Central memory CD4-positive, alpha-beta T cell (primary cell): Measurements from ENCODE around the gene SERHL2.
A peak's percentile ranks its signal among the peaks of the same experiment; 100 is the strongest.
"Not testable (repeated sequence)": the region's sequence is repeated elsewhere in the genome, so short reads cannot be mapped to it uniquely, and the experiment has no call there.

Source experiments
- DNase-seq: peaks from one replicate; pipeline ENCODE4 v3.0.0; 2022

The SERHL2 gene

DNA sequence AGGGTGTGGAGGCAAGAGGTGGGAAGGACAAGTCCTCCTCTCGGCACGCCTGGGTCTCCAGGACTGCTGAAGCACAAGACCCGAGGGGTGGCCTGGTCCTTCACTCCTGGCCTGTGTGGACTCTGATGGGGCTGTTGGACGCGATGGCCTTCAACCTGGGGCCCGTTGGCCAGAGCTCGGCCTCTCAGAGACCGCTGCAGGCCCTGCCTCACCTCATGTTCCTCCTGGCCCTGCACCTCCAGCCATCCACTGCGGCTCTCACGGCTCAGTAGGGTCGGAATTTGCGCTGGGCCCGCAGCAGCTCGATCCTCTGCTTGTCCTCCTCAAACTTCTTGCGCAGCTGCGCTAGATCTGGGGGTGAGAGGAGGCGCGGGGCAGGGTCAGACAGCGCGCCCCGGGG is 20.7 kb downstream of the SERHL2 start:
- DNase-seq = not testable (repeated sequence)

DNA sequence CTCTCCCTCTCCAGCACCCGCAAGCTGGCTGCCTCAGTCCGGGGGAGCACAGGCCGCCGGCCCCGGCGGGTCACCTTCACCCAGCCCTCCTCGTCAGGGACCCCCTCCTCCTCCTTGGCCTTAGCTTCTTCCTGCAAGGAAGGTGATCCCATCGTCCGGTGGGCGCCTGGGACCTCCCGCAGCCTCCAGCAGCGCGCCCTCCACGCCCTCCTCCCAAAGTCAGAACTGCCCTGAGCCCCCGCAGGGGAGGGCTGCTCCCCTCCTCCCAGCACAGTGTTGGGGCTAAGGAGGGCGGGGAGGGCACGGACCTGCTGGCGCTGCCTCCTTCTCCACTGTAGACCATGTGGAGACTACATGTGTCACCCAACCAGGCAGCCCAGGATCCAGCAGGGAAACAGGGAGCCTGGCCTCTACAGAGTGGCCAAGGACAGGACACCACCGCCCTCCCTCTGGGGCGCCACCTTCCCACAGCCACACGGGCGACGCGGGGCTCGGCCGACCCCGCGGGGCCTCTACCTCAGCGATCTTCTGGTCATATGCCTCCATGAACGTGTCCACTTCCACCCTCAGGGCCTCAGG is 22.3 kb downstream of the SERHL2 start:
- DNase-seq = not testable (repeated sequence)

DNA sequence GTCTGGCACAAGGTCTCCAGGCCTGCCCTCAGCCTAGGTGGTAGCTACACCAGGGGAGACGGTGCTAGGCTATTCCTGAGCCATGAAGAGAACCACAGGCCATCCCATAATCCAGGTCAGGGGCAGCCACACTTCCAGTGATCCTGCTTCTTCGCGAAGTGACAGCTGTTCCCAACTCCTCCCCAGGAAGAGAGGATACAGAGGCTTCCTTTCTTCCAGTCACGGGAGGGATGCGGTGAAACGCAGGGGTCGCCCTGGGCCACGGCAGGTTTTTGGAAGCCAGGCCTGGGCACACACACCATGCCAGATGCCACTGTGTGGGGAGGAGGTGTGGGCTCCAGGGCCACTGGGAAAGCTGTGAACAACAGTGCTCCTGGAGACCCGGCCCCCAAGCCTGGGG is 23.4 kb downstream of the SERHL2 start:
- DNase-seq = not testable (repeated sequence)

DNA sequence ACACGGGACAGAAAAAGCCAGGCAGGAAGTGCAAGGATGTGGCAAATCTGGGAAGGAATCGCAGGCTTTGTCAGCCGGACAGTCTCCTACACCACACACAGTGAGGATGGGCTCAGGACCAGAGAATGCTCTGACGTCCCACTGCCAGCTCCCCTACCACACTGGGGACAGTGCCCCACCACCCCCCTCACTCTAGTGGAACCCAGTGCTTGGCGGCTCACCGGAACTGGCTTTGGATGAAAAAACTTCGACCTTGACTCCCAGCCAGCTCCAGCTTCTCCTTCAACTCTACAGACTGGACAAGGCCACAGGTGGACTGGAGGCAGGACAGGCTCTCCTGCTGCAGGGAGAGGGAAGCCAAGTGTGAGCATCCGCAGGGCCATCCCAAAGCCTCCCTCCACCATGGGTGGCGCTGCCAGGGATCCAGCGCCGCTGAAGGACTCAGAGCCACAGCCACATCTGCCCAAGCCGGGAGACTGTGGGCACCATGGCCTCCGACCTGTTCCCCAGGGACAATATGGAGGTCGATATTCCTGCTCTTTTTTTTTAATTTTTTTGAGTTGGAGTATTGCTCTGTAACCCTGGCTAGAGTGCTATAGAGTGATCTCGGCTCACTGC is 24.0 kb downstream of the SERHL2 start:
- DNase-seq = no peak

DNA sequence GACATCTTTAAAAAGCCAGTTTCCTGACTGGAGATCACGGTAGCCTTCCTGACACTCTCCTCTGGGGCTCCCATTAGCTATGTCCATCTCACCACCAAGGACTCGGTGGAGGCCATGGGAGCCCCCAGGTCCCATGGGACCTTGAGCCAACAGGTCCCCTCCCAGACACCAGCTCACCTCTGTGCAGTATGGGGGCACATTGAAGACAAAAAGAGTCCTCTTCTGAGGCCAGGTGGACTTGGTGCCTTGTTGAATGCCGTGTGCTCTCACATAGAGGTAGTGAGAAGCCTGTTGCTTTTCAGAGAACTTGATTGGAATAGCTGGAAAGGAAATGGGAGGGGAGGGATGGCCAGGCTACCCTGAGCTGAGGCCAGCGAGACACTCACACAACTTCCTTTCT is 26.3 kb downstream of the SERHL2 start:
- not testable (repeated sequence) for DNase-seq

DNA sequence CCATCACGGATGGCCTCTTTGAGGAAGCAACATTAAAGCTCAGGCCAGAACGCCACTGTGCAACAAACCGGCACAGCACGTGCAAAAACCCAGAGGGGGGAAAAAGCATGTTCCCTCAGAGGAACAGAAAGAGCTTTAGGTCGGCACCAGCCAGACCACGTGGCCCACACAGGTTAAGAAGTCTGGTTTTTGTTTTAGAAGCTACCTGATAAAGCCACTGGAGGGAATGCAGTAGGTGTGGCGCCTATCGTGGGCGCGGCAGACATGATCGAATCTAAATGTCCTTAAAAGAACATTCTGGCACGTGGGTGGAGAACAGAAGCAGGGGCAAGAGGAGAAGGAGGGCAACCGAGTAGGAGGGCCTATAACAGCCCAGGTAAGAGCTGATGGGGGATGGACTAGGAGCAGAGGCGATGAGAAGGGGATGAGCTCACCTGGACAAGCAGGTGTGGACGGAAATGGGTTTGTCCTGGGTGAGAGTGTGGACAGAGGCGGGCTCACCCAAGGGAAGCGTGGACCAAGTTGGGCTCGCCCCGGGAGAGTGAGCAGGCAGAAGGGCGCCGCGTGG is 27.5 kb downstream of the SERHL2 start:
- not testable (repeated sequence) for DNase-seq

DNA sequence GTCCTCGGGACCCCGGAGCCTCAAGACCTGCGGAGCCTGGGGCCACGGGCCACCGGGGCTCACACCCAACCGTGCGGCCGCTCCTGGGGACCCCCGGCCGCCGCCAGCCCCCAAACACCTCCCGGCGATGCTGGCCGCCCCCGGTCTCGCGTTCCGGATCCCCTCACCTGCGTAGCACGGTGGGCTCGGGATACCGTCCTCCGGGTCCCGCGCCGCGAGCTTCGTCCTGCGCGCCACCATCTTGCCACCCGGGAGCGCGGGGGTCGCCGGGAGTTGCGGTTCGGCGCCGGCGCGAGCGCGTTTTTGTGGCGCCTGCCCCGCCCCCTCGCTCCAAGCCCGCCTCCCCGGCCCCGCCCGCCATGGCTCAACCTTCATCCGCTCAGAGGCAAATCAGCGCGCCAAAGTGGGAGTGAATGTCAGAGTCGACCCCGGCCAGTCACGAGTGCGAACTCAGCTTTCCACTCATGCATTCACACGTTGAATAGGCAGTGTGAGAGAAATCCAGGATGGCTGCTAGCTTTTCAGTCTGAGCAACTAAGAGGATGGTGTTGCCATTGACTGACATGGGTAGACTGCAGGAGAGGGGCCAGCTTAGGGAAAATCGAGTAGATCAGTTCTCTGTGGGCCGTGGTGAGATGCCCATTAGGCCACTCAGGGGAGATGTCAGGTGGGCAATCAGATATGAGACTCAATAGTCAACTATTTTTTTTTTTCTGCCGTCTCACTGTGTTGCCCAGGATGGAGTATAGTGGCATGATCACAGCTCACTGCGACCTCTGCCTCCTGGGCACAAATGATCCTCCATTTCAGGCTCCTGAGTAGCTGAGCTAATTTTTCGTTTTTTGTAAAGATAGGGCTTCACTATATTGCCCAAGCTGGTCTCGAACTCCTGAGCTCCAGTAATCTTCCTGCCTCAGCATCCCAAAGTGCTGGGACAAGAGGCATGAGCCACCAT is 28.3 kb downstream of the SERHL2 start:
- peak; percentile 76 for DNase-seq

DNA sequence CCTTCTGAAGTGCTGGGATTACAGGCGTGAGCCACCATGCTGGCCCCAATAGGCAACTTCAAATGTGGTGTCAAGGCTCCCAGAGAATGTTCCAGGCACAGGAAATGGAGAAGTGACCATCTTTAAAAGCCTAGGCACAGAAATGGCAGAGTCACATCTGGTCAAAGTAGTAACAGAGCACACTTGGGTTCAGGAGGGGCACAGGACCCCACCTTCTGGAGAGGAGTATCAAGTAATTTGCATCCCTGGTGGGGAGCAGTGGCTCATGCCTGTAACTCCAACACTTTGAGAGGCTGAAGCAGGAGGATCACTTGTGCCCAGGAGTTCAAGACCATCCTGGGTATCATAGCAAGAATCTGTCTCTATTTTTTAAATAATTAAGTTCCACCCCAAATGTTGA is 29.2 kb downstream of the SERHL2 start:
- no peak for DNase-seq

DNA sequence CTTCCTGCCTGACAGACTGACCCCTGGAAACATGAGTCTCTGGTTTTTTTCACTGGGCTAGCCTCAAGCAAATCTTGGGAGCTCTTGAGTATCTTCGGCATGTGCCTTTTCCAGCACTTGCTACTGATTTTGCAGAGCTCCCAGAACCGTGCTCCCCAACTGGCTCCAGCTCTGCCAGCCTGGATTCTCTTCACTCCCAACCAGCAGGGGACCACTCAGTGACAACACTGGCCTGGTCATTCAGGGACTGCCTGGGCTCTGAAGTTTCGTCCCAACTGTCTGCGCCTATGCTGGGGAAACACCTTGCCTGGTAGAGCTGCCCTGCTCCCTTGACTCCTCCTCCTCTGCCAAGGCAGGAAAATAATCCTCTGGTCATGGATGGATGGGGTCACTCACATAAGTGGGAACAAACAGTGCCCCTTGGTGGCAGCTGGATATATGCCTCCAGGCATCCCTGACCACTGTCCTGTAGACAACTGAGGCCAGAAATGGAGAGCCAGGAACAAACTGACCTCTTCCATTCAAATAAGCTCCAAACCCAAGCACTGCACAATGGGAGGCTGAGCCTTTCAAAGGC is 30.7 kb downstream of the SERHL2 start:
- no peak for DNase-seq

DNA sequence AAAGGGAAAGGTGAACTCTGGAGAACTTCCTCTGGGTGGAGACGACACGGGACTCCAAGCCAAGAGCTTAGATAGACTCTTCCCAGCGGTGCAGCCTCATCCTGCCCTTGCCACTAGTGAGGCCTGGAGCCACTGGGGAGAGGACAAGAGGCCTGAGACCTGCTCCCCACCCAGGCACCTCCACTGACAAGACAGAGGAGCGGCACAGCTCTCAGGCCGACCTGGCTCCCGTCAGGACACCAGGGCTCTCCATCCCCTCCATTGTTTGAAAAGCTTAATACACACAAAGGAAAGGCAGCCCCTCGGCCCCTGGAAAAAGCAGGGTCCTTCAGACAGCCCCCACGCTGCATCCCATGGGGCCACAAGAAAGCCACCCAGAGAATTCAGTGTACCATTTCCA is 31.3 kb downstream of the SERHL2 start:
- no peak for DNase-seq

DNA sequence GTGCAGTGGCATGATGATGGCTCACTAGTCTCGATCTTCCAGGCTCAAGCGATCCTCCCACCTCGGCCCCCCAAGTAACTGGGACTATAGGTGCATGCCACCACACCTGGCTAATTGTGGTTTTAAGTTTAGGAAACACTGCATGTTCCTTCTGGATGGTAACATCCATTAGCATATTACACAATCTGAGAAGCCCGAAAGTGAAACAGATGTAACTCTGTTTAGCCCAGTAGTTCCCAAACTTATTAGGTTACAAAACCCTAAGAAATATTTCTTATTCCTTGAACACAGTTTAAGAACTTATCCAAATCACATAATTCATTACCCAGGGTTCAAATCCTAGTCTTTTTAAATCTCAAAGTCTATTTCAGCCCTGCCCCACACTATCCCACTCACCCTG is 32.6 kb downstream of the SERHL2 start:
- no peak for DNase-seq

DNA sequence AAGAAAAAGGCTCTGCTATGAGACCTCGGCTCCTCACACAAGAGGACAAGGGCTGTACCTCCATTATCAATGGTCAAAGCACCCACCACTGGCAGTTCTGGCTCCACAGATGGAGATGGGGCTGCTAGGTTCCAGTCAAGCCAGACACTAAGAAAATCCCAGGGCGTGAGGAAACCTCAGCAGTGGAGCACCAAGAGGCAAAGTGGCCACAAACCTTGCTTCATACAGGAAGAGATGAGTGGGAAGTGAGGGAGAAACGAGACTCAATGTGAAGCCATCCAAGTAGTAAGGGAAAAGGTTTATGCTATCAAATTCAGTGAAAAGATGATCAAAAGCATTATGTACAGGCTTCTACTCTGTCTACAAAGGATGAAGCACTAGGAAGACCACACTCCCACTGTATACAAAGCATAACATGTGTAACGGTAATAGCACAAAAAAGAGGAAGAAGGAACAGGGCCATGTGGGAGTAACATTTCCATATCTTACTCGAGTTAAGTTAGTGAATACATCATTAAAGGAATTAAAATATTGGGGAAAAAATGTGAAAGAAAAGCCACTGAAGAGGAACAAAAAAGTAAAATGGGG is 33.9 kb downstream of the SERHL2 start:
- DNase-seq = no peak

DNA sequence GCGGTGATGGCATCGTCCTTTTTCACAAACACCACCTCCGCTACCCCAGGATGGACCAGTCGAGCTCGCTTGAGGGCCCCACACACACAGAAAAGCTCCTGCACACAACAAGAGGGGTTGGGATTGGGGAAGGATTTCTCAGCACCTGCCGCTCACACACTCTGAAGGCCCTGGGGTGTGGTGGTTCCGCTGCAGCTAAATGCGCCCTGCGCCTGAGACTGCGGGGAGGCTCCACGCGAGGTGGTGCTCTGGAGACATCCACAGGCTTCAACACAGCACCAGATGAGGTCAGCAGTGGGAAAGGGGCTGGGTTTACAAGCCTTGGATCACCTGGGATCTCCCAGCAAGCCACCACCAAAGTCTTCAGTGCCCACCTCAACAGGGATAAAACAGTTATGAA is 38.2 kb downstream of the SERHL2 start:
- no peak for DNase-seq

DNA sequence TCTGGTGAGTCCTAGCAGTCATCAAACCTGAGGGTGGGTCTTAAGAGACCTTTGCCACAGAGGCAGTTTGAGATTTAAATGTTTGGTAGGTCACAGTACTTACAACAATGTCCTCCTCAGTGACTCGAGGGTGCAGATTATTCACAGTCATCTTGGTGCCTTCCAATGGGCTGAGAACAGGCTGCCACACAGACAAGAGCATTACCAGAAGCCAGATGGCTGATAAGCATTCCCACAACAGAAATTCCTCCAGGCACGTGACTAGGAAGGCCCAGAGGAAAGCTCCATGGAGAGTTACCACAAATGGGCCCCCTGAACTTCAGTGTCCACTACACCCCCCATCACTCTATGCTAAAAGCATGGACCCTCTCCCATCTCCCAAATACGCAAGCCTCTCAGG is 41.7 kb downstream of the SERHL2 start:
- DNase-seq = no peak

DNA sequence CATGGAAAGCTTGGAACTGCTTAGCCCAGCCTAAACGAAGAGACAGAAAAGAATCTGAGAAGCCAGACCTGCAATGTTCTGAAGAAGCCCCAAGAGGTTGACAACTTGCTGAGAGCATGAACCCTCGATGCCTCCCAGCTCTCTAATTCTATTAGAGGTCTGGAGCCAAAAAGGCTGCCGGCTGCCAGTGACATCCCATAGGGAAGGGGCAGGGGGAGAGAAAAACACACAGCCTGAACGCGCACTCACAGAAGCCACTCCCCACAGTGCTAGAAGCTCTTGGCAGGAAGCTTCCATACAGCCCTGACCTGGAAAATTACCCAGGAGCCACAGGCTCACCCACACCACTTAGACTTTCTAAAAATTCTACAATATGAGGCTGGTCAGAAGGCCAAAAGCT is 42.6 kb downstream of the SERHL2 start:
- no peak for DNase-seq

DNA sequence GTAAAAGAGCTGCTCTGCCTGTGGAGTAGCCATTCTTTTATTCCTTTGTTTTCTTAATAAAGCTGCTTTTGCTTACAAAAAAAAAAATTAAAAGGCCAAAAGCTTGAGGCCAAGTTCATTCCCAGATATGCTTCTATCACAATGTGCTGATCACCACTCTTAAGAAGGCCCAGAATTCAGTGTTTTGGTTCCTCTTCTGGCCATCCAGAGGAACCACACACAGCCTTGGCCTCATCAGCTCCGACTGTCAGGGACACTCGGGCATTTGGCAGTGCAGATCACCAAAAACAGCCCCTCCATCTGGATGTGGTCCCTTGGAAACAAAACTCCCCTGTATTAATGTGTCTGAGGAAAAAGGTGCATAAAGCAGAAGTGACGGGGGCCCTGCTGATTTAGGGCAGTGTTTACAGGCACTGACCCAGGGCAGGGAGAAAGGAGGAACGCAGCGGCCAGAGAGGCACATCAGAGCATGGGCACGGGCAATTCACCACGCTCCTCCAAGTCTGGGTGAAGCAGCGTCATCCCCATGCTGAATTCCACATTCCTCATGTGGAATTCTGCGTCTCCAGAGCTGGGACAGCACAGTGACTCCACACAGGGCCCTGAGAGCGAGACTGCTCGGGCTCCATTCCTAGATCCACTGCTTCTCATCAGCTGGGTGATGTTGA is 43.2 kb downstream of the SERHL2 start:
- no peak for DNase-seq

DNA sequence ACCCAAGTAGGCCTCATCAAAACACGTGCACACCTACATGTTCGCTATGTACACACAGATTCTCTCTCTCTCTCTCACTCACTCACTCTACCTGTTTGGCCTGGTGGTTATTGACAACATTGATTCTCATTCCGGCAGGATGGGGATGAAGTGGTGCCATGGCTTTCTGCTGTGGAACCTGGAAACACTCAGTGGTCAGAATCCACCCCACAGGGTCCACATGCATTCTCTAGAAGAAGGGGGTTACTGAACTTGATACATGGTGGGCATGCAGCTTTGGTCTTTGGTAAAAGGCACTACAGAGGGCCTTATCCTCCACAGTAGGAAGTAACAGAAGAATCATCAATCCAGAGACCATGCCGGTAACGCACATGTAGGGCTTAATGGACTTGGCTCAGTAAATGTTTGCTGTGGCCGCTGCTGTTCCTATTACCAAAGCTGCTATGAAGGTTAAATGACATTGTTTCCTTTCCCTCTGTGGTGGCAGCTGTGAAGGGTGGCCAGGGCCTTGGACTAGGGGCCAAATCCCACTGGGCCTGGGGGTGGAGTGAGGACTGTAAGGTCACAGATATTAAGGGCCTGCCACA is 48.2 kb downstream of the SERHL2 start:
- no peak for DNase-seq

DNA sequence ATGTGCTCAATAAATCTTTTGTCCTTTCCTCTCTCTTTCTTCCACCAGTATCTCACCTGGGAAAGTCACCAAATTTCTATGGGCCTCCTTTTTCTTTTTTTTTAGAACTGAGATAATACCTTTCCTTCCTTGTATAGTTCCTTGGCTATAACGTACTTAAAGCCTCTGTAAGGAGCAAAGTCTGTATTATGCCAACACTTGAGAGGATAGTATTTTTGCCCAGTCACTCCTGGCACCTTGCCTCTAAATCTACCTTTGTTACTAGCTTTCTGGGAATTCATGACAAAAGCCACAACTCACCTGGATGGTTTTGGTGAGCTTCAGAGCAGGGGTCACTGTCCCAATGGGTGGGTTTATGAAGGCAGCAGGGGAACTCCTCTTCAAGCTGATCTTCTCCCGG is 48.7 kb downstream of the SERHL2 start:
- DNase-seq = no peak

DNA sequence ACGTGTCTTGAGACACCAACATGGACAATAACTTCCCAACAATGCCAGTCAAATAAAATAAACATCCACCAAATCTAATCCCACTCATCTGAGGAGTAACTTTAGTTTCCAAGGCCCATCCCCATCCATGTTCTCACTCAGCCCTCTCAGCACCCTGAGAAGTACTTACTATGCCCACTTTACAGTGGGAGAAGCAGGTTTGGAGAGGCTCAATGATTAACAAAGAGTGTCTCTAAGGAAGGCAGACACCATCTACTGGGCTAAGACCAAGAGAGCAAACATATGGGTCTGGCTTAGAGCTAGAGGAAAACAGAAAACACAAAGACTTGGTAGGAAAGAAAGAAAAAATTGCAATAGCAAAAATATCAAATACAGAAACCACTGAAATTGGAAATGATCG is 49.7 kb downstream of the SERHL2 start:
- DNase-seq = no peak

DNA sequence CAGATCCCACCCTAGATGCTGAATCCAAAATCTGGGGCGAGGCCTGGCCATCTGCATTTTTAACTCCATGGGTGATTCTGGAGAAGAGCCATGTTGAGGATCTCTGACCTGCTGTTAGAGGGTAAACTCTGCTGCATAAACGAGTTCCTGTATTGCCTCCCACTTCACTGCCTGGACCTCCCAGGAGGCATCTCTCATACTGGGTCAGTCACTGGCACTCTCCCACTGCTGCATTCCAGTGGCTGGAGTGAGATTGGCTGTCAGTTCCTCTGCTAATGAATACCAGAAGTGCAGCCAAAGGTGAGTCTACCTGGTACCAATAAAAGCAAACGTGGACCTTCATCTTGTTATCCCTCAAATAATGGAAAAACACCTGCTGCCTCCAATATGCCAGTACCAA is 50.6 kb downstream of the SERHL2 start:
- DNase-seq = no peak

DNA sequence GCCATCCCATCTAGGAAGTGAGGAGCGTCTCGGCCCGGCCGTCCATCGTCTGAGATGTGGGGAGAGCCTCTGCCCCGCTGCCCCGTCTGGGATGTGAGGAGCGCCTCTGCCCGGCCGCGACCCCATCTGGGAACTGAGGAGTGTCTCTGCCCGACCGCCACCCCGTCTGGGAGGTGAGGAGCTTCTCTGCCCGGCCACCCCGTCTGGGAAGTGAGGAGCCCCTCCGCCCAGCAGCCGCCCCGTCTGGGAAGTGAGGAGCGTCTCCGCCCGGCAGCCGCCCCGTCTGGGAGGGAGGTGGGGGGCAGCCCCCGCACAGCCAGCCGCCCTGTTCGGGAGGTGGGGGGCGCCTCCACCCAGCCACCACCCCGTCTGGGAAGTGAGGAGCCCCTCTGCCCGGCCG is 53.9 kb downstream of the SERHL2 start:
- not testable (repeated sequence) for DNase-seq
